HEK293T (cell line): Measurements from ENCODE around the gene PUS7.

Experiments
- FOXA1 ChIP-seq: fragments of 450-650 bp; IDR thresholded peaks from 2 replicates; pipeline ENCODE4 v1.6.1; 2016; ENCODE audit warnings: mild to moderate bottlenecking
- FOXK2 ChIP-seq: fragments of 450-650 bp; IDR thresholded peaks from 2 replicates; pipeline ENCODE4 v1.6.1; 2016; ENCODE audit warnings: mild to moderate bottlenecking
- FOXM1 ChIP-seq: fragments of 450-650 bp; IDR thresholded peaks from 2 replicates; pipeline ENCODE4 v1.6.1; 2017; ENCODE audit warnings: mild to moderate bottlenecking, borderline replicate concordance
- LEF1 ChIP-seq: fragments of 450-650 bp; IDR thresholded peaks from 2 replicates; pipeline ENCODE4 v1.6.1; 2017; ENCODE audit warnings: mild to moderate bottlenecking, borderline replicate concordance
- NFRKB ChIP-seq: fragments of 450-650 bp; IDR thresholded peaks from 2 replicates; pipeline ENCODE4 v1.6.1; 2016; ENCODE audit warnings: mild to moderate bottlenecking, moderate library complexity
- PKNOX1 ChIP-seq: fragments of 450-650 bp; IDR thresholded peaks from 2 replicates; pipeline ENCODE4 v1.6.1; 2016
- SUZ12 ChIP-seq: fragments of 450-650 bp; IDR thresholded peaks from 2 replicates; pipeline ENCODE4 v1.6.1; 2016; ENCODE audit warnings: mild to moderate bottlenecking

GRCh38 chr7:105470846-105471245, 51.2 kb downstream of the PUS7 start:
- TF ChIP-seq SUZ12 (no peak), PKNOX1 (no peak), NFRKB (no peak), FOXM1 (no peak), LEF1 (no peak), FOXK2 (no peak), FOXA1 (no peak)
